Breast epithelium (tissue), 4 donors: ENCODE measurements around the gene CMSS1. TPM values are rescaled to one million over a fixed set of nuclear protein-coding genes. Genes with fewer than 3 reads are reported as not detected.
A peak's percentile ranks its signal among the peaks of the same experiment; 100 is the strongest.

Experiments
- DNase-seq, 2 donors: peaks; one replicate each; pipeline ENCODE4 v3.0.0-alpha.2; 2019; ENCODE audit warnings: low spot score in 2 of 2
- H3K27ac ChIP-seq, 2 donors: fragments of 200-600 bp; sonication (generic) in 1 of 2; one replicate each; pipeline ENCODE4 v1.5.1; 2016 to 2019; ENCODE audit warnings: mild to moderate bottlenecking in 1 of 2
- H3K27me3 ChIP-seq, 2 donors: fragments of 200-600 bp; sonication (generic) in 1 of 2; one replicate each; pipeline versions ENCODE4 v1.5.1 to v1.6.0; 2017 to 2019; ENCODE audit warnings: control low read depth in 1 of 2, mild to moderate bottlenecking in 1 of 2
- H3K36me3 ChIP-seq: fragments of 200-600 bp; one replicate; pipeline ENCODE4 v1.5.1; 2019
- H3K4me1 ChIP-seq, 2 donors: fragments of 200-600 bp; sonication (generic); one replicate each; pipeline ENCODE4 v1.5.1; 2016 to 2019; ENCODE audit warnings: control low read depth in 1 of 2
- H3K4me3 ChIP-seq, 3 donors: fragments of 200-600 bp; sonication (generic); 1 replicate in 2 of 3; 2 replicates in 1 of 3; pipeline ENCODE4 v1.5.1; 2016 to 2019; ENCODE audit warnings: mild to moderate bottlenecking in 3 of 3, moderate library complexity in 2 of 3
- H3K9me3 ChIP-seq, 2 donors: fragments of 200-600 bp; sonication (generic) in 1 of 2; one replicate each; pipeline ENCODE4 v1.5.1; 2016 to 2019; ENCODE audit warnings: control low read depth in 1 of 2
- POLR2A ChIP-seq: fragments of 450-650 bp; IDR thresholded peaks from one replicate; pipeline ENCODE4 v1.6.1; 2016; ENCODE audit warnings: antibody characterized with exemption, mild to moderate bottlenecking, moderate library complexity
- POLR2AphosphoS5 ChIP-seq, 3 donors: sonication (generic); formaldehyde crosslinking; IDR thresholded peaks; one replicate each; pipeline ENCODE4 v1.6.1; 2017; ENCODE audit warnings: antibody characterized with exemption in 3 of 3
- intact Hi-C: fragments of 100-400 bp; cut with DNase I; formaldehyde crosslinking; loops from one replicate; pipeline ENCODE4 v1.15.1; 2023; ENCODE audit warnings: low total_unique reads
- total RNA-seq, 3 donors: library from RNA; depleted of rRNA; stranded (reverse); fragments of >200 nt; gene quantifications; one replicate each; pipeline ENCODE4 v1.1.0, GENCODE V29; 2016
- TF ChIP-seq, protein P1 (sequence below), 3 donors: fragments of 450-650 bp; IDR thresholded peaks; one replicate each; pipeline ENCODE4 v1.5.1; 2016 to 2017; ENCODE audit warnings: antibody characterized with exemption in 3 of 3, mild to moderate bottlenecking in 3 of 3, moderate library complexity in 3 of 3

Gene CMSS1
- total RNA-seq, 3 donors from 2014 or later: 15.5 to 35.4 (median 16.1) TPM

DNA sequence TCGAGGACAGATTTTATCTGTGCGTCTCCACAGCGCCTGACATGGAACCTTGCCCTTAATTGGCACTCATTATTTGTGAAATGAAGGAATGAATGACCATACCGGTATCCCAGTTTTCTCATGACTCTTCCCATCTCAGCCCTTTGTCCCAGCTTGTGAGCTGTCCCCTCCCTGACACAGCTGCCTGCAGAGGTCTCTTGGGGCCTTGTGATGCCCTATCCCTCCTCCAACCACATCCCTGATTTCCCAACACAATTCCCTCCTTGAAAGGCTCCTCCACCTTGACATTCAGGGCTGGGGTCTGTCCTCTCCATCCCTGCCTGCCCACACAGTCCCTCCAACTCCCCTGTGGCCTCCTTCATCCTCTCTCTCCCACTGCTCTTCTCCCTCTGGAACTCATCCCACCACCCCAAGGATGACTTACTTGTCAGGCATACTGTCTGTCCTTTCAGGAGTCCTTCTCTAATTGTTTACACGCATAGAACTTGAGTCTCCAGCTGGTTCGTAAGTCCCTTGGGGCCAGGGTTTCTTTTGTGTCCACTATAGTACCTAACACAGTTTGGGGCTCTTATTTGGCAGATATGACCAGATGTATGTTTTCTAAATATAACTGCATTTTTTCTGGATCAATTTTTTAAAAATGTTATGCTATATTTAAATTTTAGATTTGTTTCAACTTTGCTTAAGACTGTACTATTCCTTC is 332.2 kb downstream of the CMSS1 start:
- Histone ChIP-seq H3K4me1 (no peaks in the 10 kb centered on the region), H3K27me3 (no peaks in the 10 kb centered on the region), H3K4me3 (no peak overlapping the region), H3K9me3 (no peaks in the 10 kb centered on the region), H3K36me3 (no peaks in the 10 kb centered on the region), H3K27ac (peak overlapping the region; percentile 57 to 75)
- no peak for DNase-seq
- TF ChIP-seq POLR2AphosphoS5 (IDR thresholded peaks at IDR 0.05) (no peak), POLR2A (no peak)
- TF ChIP-seq, protein P1, sequence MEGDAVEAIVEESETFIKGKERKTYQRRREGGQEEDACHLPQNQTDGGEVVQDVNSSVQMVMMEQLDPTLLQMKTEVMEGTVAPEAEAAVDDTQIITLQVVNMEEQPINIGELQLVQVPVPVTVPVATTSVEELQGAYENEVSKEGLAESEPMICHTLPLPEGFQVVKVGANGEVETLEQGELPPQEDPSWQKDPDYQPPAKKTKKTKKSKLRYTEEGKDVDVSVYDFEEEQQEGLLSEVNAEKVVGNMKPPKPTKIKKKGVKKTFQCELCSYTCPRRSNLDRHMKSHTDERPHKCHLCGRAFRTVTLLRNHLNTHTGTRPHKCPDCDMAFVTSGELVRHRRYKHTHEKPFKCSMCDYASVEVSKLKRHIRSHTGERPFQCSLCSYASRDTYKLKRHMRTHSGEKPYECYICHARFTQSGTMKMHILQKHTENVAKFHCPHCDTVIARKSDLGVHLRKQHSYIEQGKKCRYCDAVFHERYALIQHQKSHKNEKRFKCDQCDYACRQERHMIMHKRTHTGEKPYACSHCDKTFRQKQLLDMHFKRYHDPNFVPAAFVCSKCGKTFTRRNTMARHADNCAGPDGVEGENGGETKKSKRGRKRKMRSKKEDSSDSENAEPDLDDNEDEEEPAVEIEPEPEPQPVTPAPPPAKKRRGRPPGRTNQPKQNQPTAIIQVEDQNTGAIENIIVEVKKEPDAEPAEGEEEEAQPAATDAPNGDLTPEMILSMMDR (IDR thresholded peaks at IDR 0.05): no peak
- intact Hi-C loops: no loop called here

DNA sequence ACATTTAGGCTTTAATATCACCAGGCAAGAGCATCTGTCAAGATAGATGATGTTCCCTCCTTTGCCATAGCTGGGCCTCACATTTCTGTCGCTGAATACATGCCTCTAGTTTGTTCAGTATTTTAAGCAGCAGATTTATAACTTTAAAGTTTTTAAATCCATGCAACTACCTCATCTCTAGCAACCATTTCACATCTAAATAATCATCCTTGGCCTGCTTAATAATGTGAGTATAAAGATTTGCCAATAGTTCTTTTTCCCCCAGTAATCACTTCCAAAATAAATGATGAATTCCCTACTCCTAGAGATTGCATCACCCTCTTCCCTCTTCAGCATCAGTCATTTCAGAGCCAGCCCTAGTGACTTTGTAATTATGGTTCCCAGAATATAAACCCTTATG is 332.8 kb downstream of the CMSS1 start:
- Histone ChIP-seq H3K27me3 (no peaks in the 10 kb centered on the region), H3K27ac (peak overlapping the region; percentile 57 to 75), H3K9me3 (peaks cover 0 to 4% of the 10 kb centered on the region in 2 donors), H3K4me1 (no peaks in the 10 kb centered on the region), H3K4me3 (no peak overlapping the region), H3K36me3 (no peaks in the 10 kb centered on the region)
- intact Hi-C loops: no loop called here
- no peak for TF ChIP-seq POLR2AphosphoS5 (IDR thresholded peaks at IDR 0.05)
- no peak for DNase-seq

DNA sequence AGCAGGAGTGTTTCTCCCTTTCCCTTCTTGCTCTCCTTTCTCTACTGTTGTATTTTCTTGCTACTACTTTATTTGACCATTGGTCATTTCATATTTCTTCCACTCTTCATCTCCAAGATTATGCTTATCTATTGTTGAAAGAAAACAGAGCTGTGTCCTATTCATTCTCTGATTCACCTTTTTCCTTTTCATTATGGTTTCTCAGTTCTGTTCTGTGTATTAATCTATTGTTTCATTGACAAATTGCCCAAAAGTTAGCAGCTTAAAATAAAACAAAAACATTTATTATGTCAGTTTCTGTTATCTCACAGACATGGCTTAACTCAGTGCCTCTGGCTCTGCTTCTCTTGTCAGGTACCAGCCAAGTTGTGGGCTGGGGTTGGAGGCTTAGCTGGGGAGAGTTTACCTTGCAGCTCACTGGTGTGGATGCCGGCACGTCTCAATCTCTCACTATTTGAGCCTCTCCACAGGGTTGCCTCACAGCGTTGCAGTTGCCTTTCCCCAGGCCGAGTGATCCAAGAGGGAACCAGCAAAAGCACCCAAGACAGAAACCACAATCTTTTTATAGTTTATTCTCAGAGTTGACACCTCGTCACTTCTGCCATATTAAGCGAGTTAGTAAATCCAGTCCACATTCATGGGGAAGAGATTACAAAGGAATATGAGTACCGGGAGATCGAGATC is 333.5 kb downstream of the CMSS1 start:
- no peaks in the 10 kb centered on the region for H3K36me3 ChIP-seq

DNA sequence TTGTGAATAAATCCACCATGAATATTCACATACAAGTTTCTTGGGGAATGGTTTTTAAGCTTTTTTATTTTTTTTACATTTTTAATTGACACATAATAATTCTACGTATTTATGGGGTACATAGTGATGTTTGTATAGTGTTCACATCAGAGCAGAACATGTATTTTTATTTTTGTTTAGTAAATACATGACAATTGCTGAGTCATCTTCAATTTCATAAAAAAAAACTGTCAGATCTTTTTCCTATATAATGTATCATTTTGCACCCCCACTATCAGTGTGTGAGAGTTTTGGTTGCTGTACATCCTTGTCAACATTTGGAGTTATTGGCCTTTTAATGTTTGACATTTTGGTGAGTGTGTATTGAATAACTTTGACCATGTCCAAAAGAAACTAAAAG is 336.5 kb downstream of the CMSS1 start:
- Histone ChIP-seq H3K36me3 (no peaks in the 10 kb centered on the region), H3K4me3 (no peak overlapping the region), H3K9me3 (peaks cover 8 to 13% of the 10 kb centered on the region in 2 donors), H3K4me1 (no peaks in the 10 kb centered on the region), H3K27ac (no peak overlapping the region), H3K27me3 (no peaks in the 10 kb centered on the region)
- intact Hi-C loops: no loop called here
- DNase-seq: no peak
- TF ChIP-seq, protein P1 (IDR thresholded peaks at IDR 0.05): no peak
- TF ChIP-seq POLR2A: no peak
- no peak for TF ChIP-seq POLR2AphosphoS5 (IDR thresholded peaks at IDR 0.05)

More for the DNA sequence above, 333.5 kb downstream of the CMSS1 start:
- H3K4me3 ChIP-seq: no peak overlapping the region
- TF ChIP-seq POLR2AphosphoS5 (IDR thresholded peaks at IDR 0.05) (no peak), POLR2A (no peak)
- TF ChIP-seq, protein P1 (IDR thresholded peaks at IDR 0.05): no peak
- no peaks in the 10 kb centered on the region for H3K4me1 ChIP-seq
- peak overlapping the region; percentile 23 to 75 for H3K27ac ChIP-seq
- no peak for DNase-seq
- intact Hi-C loops: no loop called here
- peaks cover 3 to 11% of the 10 kb centered on the region in 2 donors for H3K9me3 ChIP-seq
- H3K27me3 ChIP-seq: no peaks in the 10 kb centered on the region

DNA sequence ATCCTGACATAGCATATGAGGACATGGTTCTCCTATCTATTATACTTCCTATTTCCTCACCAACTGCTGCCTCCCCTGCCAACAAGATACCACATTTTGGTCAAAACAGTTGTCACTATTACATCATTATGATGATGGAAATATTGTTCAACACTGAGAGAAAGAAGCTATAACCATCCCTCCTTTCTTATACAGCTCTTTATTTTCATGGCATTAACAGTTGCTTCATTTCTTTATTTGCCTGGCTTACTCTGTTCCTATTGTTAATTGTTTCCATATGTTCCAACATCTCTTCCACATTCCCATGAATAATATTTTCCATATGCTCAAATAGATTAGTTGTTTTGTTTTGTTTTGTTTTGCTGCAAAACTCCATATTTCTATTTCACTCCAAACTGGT is 337.5 kb downstream of the CMSS1 start:
- Histone ChIP-seq H3K4me1 (no peaks in the 10 kb centered on the region), H3K9me3 (peaks cover 8 to 13% of the 10 kb centered on the region in 2 donors), H3K4me3 (no peak overlapping the region), H3K36me3 (no peaks in the 10 kb centered on the region), H3K27ac (no peak overlapping the region), H3K27me3 (no peaks in the 10 kb centered on the region)
- no peak for DNase-seq
- TF ChIP-seq POLR2AphosphoS5 (IDR thresholded peaks at IDR 0.05) (no peak), POLR2A (no peak)
- TF ChIP-seq, protein P1 (IDR thresholded peaks at IDR 0.05): no peak
- intact Hi-C loops: no loop called here
